Measurements from ENCODE around the gene RASA4.
A peak's percentile ranks its signal among the peaks of the same experiment; 100 is the strongest.
"Not testable (repeated sequence)": the region's sequence is repeated elsewhere in the genome, so short reads cannot be mapped to it uniquely, and the experiment has no call there.

Gene RASA4

GRCh38 chr7:102606848-102607247, 9.7 kb downstream of the RASA4 start:
- DNase-seq (ENCODE audit: low read depth in 2 of 2) = not testable (repeated sequence)

DNA sequence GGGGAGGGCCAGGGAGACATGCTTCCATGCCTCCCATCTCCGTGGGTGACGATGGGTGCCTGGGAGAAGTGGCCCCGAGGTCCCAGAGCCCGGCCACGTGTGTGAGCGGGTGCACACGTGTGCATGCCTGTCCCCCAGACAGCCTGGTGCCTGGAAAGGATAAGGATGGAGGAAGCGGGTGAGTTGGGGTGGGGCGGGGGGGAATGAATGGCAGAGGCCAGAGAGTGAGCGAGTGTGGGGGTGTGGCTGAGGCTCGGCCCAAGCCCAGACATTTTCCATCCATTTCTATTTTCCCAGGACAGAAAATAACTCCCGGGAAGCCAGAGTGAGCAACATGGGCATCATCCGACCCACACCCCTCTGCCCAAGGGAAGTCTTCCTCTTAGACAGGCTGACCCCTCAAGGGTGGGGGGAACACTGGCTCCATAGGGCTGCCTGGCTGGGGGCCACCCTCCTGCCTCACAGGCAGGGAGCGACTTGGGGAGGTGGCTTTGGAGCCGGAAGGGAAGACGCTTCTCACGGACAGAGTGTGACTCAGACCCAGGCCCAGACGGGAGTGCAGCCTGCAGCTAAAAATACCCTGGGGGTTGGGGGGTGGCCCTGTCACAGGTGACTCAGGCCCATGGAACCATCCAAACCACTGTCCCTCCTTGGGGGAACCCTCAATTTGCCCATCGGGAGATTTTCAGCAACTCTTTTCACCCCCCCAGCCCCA, 12.0 kb downstream of the RASA4 start:
- not testable (repeated sequence) for DNase-seq (ENCODE audit: low read depth in 2 of 2)

DNA sequence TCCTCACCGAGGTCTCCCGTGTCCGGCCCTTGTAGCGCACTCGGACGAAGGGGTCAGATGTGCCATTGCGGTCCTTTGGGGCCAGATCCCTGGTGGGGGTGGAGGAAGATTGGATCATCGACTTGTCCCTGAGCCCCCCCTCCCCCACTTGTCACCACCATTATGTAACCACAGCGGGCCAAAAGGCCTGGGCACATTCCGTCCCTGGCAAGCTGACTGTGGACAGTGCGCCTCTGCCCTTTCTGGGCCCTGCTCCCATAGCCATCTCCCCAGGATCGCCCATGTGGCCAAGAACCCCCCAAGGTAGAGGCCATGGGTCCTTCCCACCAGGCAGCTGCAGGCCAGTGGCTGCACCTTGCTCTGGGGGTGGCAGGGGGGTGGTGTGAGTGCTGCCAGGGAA, 14.2 kb downstream of the RASA4 start:
- not testable (repeated sequence) for DNase-seq (ENCODE audit: low read depth in 2 of 2)

- not testable (repeated sequence) for DNase-seq (ENCODE audit: low read depth in 2 of 2)
These were observed 16.9 kb downstream of the RASA4 start for GRCh38 chr7:102599699-102600098.

DNA sequence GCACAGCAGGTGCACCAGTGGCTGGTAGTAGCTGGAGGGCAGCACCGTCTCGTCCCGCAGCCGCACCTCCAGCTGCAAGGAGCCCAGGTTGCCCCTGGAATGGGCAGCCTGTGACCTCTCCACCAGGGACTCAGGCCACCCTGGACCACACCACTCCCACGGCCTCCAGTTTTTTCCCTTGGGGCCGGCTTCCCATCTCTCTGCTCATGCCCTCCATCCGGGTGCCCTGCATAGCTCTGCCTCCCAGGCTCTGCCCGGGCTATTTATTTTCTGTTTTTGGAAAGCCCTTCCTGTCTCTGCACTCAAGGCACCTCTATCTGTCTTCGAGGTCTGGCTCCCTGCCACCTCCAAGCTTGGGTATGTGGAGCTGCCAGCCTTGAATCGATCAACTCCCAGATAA, 20.5 kb downstream of the RASA4 start:
- not testable (repeated sequence) for DNase-seq (ENCODE audit: low read depth in 2 of 2)

DNA sequence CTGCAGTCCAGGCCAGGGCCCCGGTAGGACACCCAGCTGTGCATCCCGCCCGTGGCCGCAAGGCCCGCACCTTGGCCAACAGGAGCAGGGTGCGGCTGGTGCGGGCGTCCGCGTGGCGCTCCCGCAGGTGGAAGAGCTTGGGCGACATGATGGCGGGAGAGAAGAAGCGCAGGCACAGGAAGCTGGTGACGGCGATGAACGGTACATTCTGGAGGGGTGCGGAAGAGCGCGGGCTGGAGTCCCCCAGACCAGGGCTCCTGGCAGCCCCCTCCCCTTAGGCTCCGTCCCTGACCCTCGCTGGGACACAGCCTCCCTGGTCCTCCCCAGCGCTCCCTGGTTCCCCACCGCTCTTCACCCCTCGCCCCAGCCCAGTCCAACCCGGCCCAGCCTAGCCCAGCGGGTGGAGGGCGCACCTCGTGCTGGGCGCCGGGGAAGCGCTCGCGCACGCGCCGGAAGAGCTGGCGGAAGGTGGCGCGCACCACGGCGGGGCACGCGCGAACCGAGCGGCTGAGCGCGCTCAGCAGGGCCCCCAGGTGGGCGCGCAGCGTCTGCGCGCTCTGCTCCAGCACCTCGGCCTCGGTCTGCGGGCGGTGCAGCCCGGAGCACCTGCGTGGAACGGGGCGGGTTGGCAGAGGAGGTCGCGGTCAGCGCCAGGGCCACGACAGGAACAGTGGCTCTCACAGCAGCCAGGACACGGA, 22.8 kb downstream of the RASA4 start:
- DNase-seq (ENCODE audit: low read depth in 2 of 2) = not testable (repeated sequence)

- DNase-seq (ENCODE audit: low read depth in 2 of 2) = not testable (repeated sequence)
These were observed 24.0 kb downstream of the RASA4 start for GRCh38 chr7:102592477-102593019.

GRCh38 chr7:102589857-102590256, 26.7 kb downstream of the RASA4 start:
- DNase-seq (ENCODE audit: low read depth in 2 of 2) = not testable (repeated sequence)

DNA sequence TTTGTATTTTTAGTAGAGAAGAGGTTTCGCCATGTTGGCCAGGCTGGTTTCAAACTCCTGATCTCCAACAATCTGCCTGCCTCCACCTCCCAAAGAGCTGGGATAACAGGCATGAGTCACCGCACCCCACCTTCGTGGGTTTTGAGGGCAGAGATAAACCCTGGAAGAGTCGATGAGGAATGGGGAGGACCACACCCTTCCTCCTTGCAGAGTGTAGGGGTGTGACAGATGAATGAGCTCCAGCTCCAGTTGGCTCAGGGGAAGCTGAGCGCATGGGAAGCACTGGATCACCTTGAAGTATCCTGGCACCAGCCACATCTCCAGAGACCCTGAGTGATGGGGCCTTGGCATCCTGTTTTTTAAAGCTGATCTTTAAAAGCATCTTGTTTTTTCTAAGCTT, 33.1 kb downstream of the RASA4 start:
- DNase-seq (ENCODE audit: low read depth in 2 of 2) = not testable (repeated sequence)

GRCh38 chr7:102581722-102582121, 34.8 kb downstream of the RASA4 start:
- not testable (repeated sequence) for DNase-seq (ENCODE audit: low read depth in 2 of 2)

DNA sequence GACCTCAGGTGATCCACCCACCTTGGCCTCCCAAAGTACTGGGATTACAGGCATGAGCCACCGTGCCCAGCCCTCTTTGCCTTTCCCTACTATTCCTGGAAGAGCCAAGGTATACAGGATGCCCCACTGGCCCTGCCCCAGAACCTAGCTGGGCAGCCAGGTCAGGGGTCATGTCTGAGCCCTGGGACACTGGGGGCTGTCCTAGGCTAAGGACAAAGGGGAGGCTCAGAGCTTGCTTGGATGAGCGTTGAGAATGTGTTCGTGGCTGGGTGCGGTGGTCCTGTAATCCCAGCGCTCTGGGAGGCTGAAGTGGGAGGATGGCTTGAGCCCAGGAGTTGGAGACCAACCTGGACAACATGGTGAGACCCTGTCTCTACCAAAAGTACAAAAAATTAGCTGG, 38.1 kb downstream of the RASA4 start:
- not testable (repeated sequence) for DNase-seq (ENCODE audit: low read depth in 2 of 2)

GRCh38 chr7:102577315-102578240, 39.0 kb downstream of the RASA4 start:
- not testable (repeated sequence) for DNase-seq (ENCODE audit: low read depth in 2 of 2)

DNA sequence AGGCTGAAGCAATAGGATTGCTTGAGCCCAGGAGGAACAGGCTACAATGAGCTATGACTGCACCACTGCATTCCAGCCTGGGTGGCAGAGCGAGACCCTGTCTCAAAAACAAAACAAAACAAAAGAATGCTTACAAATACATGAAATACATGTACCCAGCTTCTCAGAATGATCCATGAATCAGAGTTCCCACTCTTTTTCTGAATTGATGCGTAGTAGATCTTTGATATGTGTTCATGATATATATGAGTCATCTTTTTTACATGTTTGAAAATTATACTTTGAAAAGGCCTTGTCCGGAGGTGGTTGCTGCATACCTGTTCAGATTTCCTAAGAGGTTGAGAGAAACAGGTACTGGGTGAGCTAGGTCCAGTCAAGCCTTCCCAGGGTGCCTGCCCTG, 40.2 kb downstream of the RASA4 start:
- DNase-seq (ENCODE audit: low read depth in 2 of 2) = not testable (repeated sequence)

DNA sequence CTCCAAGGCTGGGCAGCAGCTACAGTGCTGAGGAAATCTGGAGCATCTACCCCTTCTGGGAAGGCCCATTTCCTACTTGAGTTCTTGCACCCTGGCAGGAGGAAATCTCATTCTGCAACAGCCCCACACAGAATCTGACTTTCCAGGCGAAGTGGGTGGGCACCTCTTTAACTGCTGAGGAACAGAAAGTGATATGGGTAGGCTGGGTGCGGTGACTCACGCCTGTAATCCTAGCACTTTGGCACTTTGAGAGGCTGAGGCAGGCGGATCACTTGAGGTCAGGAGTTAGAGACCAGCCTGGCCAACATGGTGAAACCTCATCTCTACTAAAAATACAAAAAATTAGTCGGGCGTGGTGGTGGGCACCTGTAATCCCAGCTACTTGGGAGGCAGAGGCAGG, 41.9 kb downstream of the RASA4 start:
- not testable (repeated sequence) for DNase-seq (ENCODE audit: low read depth in 2 of 2)

DNA sequence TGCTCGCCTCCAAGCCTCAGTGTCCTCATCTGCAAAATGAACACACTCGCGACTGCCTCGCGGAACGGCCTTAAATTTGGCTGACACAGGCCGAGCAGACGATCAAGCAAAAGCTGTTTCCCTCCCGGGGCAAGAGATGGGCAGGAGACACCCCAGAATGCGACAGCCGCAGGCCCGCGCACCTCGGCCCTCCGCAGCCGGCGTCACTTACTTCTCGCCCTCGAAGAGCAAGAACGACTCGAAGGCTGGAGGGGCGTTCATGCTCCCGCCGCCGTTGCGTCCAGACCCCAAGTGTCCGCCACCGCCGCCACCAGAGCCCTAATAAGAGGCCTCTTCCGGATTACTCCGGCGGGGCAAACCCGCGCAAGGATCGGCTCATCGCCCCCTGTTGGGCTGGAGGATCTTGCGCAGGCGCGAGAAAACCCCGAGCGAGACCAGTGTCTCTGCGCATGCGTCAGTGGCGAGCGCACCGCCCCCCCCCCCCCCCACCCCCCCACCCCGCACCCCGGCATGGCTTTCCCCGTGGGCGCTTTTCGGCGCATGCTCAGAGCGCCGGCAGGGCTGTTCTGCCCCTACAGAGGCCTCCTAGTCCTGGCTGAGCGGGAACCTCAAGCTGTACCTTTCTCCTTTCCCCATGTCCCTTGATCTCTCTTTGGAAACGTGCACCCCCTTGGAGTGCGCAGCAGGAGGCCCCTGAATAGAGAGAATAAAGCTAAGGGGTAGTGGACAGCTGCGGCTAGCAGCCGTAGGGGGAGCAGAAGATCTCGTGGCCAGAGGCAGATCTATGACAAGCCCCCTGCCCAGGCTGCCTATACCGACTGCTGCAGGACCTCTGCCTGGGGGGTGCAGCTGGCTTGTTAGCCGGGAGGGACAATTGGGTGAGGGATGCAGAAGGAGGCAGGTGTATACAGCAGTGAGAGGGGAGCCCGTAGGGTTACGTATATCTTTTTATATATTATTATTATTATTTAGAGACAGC, 44.0 kb downstream of the RASA4 start, which contains the start of gene POLR2J3:
TSS of gene POLR2J3 (minus strand) at position 323 of the 979 bp plus-strand sequence. CDS start at position 261, 62 bp downstream.
- DNase-seq (ENCODE audit: low read depth in 2 of 2) = peak; percentile 96 to 100

GRCh38 chr7:102568620-102569019, 47.9 kb downstream of the RASA4 start:
- DNase-seq (ENCODE audit: low read depth in 2 of 2) = not testable (repeated sequence)

- DNase-seq (ENCODE audit: low read depth in 2 of 2) = not testable (repeated sequence)
These were observed 65.6 kb downstream of the RASA4 start, which contains the start of gene SPDYE2 for GRCh38 chr7:102550808-102551422. Gene SPDYE2, plus strand, starts transcription at chr7:102551226. Its CDS starts 2,030 bp downstream, at chr7:102553256.

DNA sequence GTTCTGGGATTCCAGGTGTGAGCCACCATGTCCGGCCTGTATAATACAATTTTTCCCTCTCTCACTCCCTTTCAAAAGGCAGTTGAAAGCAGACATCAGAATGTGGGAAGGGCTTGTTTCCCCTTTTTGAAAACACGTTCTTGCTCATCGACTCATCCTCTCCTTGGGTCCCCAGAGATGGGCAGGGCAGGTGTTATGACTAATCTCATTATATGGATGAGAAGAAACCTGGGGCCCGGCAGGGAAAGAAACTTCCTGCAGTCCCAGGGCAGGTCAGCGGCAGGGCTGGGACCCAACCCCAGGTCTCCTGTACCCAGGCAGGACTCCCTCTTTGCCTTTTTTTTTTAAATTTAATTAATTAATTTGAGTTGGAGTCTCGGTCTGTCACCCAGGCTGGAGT, 70.2 kb downstream of the RASA4 start:
- DNase-seq (ENCODE audit: low read depth in 2 of 2) = not testable (repeated sequence)

GRCh38 chr7:102545288-102545687, 71.3 kb downstream of the RASA4 start:
- DNase-seq (ENCODE audit: low read depth in 2 of 2) = not testable (repeated sequence)

- not testable (repeated sequence) for DNase-seq (ENCODE audit: low read depth in 2 of 2)
These were observed 72.2 kb downstream of the RASA4 start for GRCh38 chr7:102544372-102544771.

All from stimulated activated CD4-positive, alpha-beta T cell treated with anti-CD3 and anti-CD28 coated beads, Interleukin-4, amount 100 ng/mL, for 48 hours (primary cell).